Activated B cell treated with CpG ODN at 0.5 μM for 24 hours (primary cell): Measurements from ENCODE around the gene REV3L. TPM values are rescaled to one million over a fixed set of nuclear protein-coding genes. Genes with fewer than 3 reads are reported as not detected.

Experiments used
- ATAC-seq: fragments of 200-7000 bp; cut with Tn5 transposase; one replicate; pipeline ENCODE4 v1.10.0; 2021; ENCODE audit warnings: low read depth, mild to moderate bottlenecking, moderate library complexity
- CTCF ChIA-PET: fragments of 350-600 bp; sonication (Branson Sonifier 250); formaldehyde crosslinking; loops from one replicate; lab custom pipeline; 2021; ENCODE audit warnings: antibody characterized with exemption; lab: Charles Lee
- POLR2A ChIA-PET: fragments of 350-600 bp; sonication (Branson Sonifier 250); formaldehyde crosslinking; loops from one replicate; lab custom pipeline; 2021; ENCODE audit warnings: antibody characterized with exemption; lab: Charles Lee
- DNase-seq: peaks from one replicate; pipeline ENCODE4 v3.0.0; 2022
- H3K27ac Mint-ChIP-seq: one replicate; pipeline ENCODE4 v1.8.0; 2020; ENCODE audit warnings: mixed read lengths
- H3K27me3 Mint-ChIP-seq: one replicate; pipeline ENCODE4 v1.8.0; 2021; ENCODE audit warnings: mixed read lengths
- H3K36me3 Mint-ChIP-seq: one replicate; pipeline ENCODE4 v1.8.0; 2021; ENCODE audit warnings: low read depth, mixed read lengths
- H3K4me1 Mint-ChIP-seq: one replicate; pipeline ENCODE4 v1.8.0; 2021; ENCODE audit warnings: mixed read lengths
- H3K4me3 Mint-ChIP-seq: one replicate; pipeline ENCODE4 v1.8.0; 2020; ENCODE audit warnings: mild to moderate bottlenecking, mixed read lengths
- H3K9me3 Mint-ChIP-seq: one replicate; pipeline ENCODE4 v1.8.0; 2020; ENCODE audit warnings: mixed read lengths
- CTCF ChIP-seq: fragments of 200-600 bp; IDR thresholded peaks from one replicate; pipeline ENCODE4 v1.8.0; 2022; ENCODE audit warnings: antibody characterized with exemption, mild to moderate bottlenecking
- intact Hi-C: fragments of 100-400 bp; cut with micrococcal nuclease; formaldehyde crosslinking; loops from one replicate; pipeline ENCODE4 v1.15.1; 2024
- total RNA-seq: library from RNA; stranded (reverse); gene quantifications from 2 replicates; pipeline ENCODE4 v1.2.3, GENCODE V29; 2022

REV3L gene
- total RNA-seq, 1 donor from 2014 or later: 20.0 TPM

- Mint-ChIP-seq H3K27me3 (no peaks in the 10 kb centered on the region), H3K27ac (no peak overlapping the region), H3K4me1 (peaks cover 3% of the 10 kb centered on the region), H3K36me3 (peaks cover 16% of the 10 kb centered on the region), H3K4me3 (no peak overlapping the region), H3K9me3 (no peaks in the 10 kb centered on the region)
- no peak for TF ChIP-seq CTCF
- intact Hi-C loops: no loop called here
- DNase-seq: no peak
- ATAC-seq: no peak
- POLR2A ChIA-PET: interaction anchor here (0.9 kb wide), 1 partner anchor 9 kb away, joined by 3 read pairs; no protein-coding TSS in a partner anchor
- CTCF ChIA-PET: no interaction called here
Observed at GRCh38 chr6:111450636-111451035, 32.4 kb downstream of the REV3L start.

GRCh38 chr6:111450087-111450486 is 32.9 kb downstream of the REV3L start:
- Mint-ChIP-seq H3K36me3 (peaks cover 15% of the 10 kb centered on the region), H3K4me1 (peaks cover 5% of the 10 kb centered on the region), H3K4me3 (no peak overlapping the region), H3K27me3 (no peaks in the 10 kb centered on the region), H3K9me3 (no peaks in the 10 kb centered on the region), H3K27ac (no peak overlapping the region)
- intact Hi-C loops: no loop called here
- ATAC-seq: no peak
- CTCF ChIA-PET: no interaction called here
- DNase-seq: no peak
- TF ChIP-seq CTCF: no peak
- POLR2A ChIA-PET: interaction anchor here (0.9 kb wide), 1 partner anchor 8 kb away, joined by 3 read pairs; no protein-coding TSS in a partner anchor

- Mint-ChIP-seq H3K27ac (no peak overlapping the region), H3K9me3 (no peaks in the 10 kb centered on the region), H3K4me3 (no peak overlapping the region), H3K4me1 (peaks cover 5% of the 10 kb centered on the region), H3K27me3 (no peaks in the 10 kb centered on the region), H3K36me3 (peaks cover 9% of the 10 kb centered on the region)
- DNase-seq (no peak), ATAC-seq (no peak)
- TF ChIP-seq CTCF: no peak
- intact Hi-C loops: no loop called here
- CTCF ChIA-PET: no interaction called here
- POLR2A ChIA-PET: no interaction called here
Observed at GRCh38 chr6:111449129-111449528, 33.9 kb downstream of the REV3L start.

GRCh38 chr6:111447051-111447450 is 36.0 kb downstream of the REV3L start:
- no peak for ATAC-seq
- TF ChIP-seq CTCF: no peak
- POLR2A ChIA-PET: no interaction called here
- Mint-ChIP-seq H3K9me3 (no peaks in the 10 kb centered on the region), H3K4me3 (no peak overlapping the region), H3K27me3 (no peaks in the 10 kb centered on the region), H3K36me3 (peaks cover 11% of the 10 kb centered on the region), H3K27ac (no peak overlapping the region), H3K4me1 (peaks cover 13% of the 10 kb centered on the region)
- DNase-seq: no peak
- CTCF ChIA-PET: no interaction called here
- intact Hi-C loops: no loop called here

- no peak for ATAC-seq
- CTCF ChIA-PET: no interaction called here
- POLR2A ChIA-PET: no interaction called here
Observed at GRCh38 chr6:111445861-111446267, 37.2 kb downstream of the REV3L start.

More at GRCh38 chr6:111445861-111446267, 37.2 kb downstream of the REV3L start:
- Mint-ChIP-seq H3K27ac (no peak overlapping the region), H3K36me3 (peaks cover 11% of the 10 kb centered on the region), H3K4me1 (peaks cover 25% of the 10 kb centered on the region), H3K9me3 (no peaks in the 10 kb centered on the region), H3K4me3 (no peak overlapping the region), H3K27me3 (no peaks in the 10 kb centered on the region)
- no peak for DNase-seq
- intact Hi-C loops: no loop called here
- no peak for TF ChIP-seq CTCF
